ENCODE data around the gene PHYKPL.

DNA sequence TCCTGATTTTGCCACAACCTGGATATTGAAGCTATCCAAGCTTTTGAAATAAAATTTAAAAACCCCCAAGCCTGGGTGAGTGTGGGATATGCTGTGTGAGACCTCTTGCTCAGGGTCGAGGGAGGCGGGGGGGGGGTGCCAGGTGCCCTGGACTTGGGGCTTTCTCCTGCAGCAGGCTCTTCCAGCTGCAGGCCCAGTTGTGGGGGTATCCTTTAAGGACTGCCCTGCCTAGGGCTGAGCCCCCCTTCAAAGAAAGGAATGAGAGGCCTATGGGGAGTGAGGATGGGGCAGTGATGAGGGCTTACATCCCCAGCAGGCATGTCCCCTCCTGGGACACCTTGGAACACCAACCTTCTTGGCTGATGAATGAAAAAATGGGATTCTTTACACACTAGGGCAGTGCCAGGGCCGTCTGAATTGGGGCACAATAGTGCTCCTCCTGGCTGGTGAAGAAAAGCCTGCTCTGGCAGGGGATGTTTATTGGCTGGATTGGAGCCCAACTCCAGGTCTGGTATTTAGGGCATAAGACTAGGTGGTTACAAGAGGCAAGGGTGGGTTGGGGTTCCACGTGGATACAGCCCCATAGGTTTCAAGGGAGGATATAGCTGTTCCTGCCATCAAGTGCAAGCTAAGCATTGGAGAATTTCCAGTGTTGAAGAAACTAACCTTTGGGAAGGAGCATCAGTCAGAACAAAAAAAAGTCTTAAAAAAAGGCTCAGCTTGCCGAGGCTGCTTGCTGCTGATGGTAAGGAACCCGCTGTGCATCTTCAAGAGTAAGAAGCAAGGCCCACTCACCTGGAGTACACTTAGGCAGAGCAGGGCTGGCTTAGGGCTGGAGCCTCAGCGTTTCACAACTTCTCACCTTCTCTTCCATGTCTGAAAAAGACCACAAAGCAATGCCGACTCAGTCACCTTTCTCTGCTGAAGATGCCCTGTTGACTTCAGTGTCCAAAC is 21.2 kb downstream of the PHYKPL start:
- TF ChIP-seq POLR2A (IDR thresholded peaks at IDR 0.05; ENCODE audit: low read length), result no peak
- no peak for TF ChIP-seq GATA1 (IDR thresholded peaks at IDR 0.05; ENCODE audit: low read depth, low read length)

Data from erythroblast (primary cell).